Activated naive CD4-positive, alpha-beta T cell treated with Interleukin-2 at 50 U/mL for 16 hours (primary cell): ENCODE data around the gene PMPCA.
A peak's percentile ranks its signal among the peaks of the same experiment; 100 is the strongest.
"Not testable (repeated sequence)": the region's sequence is repeated elsewhere in the genome, so short reads cannot be mapped to it uniquely, and the experiment has no call there.

Experiments used
- DNase-seq: peaks from one replicate; pipeline ENCODE4 v3.0.0-alpha.2; 2020

The PMPCA gene

DNA sequence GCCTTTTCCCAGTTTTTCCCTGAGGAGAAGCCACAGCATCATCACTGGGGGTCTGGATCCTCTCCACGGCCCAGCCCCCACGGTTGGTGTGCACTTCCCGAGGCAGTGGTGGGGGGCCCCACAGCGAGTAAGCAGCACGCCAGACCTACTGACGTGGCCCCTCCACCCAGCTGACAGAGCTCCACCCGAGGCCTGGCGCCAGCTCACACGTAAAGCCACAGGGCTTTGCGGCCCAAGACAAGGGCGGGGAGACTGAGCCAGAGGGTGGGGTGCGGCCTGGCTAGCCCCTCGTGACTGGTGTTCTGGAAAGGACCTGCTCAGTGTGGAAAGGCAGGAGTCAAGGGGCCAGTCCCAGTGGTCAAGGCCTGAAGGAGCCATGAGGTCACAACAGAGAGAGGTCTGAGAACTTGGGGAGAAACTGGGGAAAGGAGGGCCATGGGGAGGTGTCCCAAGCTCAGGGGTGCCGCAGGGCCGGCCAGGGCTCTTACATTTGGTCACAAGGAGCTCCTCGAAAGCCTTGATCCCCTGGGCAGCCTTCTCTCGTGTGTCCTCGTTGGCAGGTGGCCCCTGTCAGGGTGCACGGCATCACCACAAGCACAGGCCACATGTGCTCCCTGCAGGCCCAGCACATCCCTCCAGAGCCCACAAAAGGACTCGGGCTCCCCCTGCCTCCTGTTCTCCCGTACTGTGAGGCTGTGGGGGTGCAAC lies 16.0 kb upstream of the PMPCA start:
- DNase-seq = no peak

DNA sequence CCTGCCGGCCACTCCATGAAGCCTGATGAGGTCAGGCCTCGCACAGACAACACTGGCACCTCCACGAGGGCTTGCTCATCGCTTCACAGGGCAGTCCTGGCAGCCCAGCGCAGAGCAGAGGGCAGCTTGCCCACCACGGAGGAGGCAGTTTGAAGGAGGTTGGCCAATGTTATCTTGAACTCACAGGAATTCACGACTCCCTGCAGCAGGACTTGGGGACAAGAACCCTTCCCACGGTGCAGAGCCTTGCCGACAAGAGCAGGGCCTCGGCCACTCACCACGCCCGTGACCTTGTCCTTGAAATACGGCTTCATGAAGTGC lies 15.5 kb upstream of the PMPCA start:
- DNase-seq = no peak

DNA sequence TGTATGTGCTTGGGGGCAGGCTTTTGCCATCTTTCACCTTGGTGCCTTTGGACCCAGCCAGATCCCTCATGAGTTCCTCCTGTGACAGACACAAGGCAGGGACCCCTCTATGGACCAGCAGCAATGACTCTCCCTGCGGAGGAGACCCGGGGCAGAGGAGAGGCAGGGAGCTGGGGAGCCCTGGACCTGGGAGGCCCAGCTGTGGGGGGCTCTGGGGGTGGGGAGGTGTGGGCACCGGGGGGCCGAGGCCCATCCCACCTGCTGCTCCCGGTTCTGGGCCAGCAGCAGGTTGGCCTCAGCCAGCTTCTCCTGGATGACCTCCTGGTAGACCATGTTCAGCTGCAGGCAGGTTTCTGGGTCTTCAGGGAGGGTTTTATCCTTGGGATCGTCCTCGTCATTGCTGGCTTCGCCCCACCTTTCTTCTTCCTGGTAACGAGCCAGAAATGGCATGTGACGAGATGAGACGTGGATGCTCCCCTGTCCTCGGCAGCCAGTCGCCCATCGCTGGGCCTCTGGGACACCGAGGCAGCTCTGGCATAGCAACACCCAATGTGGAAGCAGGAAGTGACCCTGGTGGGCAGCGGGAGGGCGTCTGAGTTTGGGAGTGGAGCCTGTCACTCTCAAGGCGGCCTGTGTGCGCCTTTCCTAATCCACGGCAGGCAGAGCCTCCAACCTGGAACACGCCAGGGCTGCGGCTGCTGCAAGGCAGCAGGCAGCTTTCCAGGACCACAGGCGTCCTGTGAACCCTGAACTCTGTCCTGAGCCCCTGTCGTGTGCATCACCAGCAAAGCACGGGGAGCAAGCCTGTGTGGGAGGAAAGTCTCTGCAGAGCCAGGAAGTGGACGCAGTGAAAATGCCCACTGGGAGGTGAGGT lies 14.9 kb upstream of the PMPCA start:
- no peak for DNase-seq

DNA sequence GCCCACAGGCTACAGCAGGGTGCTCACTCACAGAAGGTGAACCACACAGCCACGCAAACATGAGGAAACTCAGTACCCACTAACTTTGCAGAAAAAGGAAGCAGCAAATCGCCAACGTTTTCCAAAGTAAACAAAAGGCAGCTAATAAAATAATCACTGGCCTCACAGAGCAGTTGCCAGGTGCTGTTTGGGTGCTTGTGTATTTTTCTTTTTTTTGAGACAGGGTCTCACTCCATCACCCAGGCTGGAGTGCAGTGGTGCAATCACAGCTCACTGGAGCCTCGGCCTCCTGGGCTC lies 14.3 kb upstream of the PMPCA start:
- no peak for DNase-seq

DNA sequence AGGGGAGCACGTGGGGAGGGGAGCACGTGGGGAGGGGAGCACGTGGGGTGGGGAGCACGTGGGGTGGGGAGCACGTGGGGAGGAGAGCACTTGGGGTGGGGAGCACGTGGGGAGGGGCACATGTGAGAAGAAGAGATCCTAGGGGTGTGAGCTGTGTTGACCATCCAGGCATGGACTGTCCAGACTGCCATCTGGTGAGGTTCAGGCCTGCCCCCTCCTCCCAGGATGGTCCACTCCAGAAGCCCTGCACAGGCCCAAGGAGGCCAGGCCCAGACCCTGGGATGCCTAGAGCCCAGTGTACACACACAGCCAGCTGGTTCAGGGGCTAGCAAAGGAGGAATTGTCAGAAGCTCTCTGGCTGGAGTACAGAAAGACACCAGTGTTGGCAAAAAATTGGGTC lies 12.8 kb upstream of the PMPCA start:
- DNase-seq = no peak

DNA sequence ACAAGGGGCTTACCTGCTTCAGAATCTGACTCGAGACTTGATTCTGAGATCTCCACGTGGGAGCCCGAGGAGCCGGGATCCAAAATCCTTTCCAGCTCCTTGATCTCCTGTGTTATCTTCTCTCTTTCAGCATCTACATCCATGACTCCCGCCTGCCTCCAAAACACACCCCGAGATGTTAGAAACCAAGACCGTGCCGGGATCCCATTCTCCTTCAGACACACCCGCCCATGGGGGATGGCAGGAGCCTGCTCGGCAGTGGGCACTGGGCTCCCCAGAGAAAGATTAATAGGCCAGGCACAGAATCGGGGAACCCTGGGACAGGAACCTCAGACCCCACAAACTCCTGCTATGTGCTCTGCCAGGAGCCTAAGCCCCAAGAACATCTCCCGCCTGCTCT lies 12.2 kb upstream of the PMPCA start:
- no peak for DNase-seq

DNA sequence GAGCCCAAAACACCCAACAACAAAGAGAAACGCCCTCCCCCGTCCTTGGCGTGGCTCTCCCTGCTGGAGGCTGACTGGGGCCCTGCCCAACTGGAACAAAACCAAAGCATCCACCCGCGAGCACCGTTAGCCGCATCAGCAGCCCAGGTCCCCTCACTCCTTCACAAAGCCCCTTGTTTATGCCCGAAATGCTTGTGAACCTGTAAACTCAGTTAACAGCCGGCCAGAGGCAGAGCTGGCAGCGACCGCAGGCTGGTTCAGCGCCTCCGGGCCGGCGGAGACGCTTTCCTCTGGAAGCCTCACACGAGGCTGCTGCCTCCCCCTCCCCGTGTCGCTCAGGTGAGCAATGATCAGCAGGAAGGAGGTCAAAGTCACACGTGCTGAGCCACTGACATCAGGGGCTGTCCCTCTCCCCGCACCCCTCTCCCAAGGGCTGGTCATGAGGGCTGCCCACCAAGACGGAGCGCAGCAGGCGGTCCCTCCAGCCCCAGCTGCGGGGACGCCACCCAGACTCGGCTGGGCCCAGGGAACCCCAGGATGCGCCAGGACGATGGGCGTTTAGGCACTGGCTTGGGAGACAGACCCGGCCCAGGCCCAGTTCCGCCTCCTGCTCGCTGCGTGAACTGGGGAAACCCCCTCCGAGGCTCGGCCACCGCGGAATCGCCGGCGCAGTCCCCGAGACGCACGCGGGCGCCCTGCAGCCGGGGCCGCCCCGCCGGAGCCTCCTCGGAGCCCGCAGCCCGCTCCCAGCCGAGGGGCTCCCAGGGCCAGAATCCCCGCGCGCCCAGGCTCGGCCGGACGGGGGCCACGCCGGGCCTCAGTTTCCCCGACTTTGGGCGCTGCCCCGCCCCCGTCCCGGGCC lies 11.1 kb upstream of the PMPCA start:
- DNase-seq = peak; percentile 49

DNA sequence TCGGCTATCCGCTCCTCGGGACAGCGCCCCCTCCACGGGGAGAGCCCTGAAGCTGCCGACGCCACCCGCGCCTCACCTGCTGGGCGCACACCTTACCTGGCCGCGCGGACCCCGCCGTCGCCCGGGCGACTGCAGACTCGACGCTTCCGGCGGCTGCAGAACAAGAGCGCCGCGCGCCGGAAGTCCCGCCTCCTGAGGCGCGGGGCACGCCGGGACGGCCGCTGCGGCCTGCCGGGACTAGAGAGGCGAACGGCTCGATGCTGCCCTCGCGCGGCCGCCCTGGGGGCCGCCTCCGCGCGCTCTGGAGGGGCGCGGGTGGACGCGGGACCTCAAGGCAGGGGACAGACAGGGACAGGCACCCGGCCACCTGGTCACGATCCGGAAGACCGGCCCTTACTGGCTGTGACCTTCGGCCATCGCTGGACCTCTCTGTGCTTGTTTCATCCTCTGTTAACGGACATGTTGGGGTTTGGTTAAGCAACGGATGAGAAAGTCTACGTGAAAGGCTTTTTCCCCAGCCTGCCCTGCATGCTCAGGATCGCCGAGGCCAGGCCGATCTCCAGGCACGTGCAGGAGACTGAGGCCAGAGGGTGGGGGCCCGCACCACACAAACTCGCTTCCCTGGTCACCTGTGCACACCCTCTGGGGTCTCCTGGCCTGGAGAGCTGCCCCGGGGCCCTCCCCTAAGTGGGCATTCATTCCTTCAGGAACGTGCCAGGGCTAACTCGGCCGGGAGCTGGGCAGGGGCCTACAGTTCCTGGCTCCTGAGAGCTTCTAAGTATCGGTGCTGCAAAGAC lies 10.2 kb upstream of the PMPCA start, which contains the start of gene SNAPC4:
TSS of gene SNAPC4 (minus strand) at position 133 of the 797 bp plus-strand sequence. CDS start 1,742 bp downstream, outside the sequence.
- DNase-seq = peak; percentile 88

DNA sequence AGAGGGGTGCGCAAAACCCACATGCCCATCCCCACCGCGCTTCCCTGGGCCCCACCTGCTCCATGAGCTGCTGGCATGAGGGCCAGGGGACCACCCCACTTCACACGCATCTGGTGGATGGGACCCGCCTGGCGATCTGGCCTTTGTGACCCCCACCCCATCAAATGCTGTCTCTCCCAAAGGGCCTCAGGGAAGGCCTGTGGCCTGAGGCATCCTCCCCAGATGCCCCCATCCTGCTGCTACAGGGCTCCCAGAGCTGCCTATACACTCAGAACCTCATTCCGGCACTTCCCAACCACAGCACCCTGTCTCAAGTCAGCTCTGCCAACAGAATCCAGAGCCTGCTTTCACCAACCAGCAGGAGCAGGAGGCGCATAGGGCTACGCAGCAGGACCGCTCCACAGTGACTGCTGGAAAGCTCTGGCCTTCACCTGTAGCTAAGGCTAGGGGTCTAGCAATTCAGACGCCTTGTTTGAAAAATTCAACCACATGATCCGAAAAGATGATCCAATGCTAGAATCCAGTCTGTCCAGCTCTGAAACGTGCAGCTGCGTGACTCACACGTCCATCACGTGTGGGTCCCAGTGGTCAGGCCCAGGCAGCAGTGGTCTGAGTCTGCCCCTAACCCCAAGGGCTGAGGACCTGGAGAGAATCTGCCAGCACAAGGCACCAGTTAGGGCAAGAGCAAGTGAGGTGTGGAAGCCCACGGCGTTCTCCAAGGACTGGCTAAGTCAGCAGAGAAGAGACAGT lies 9.1 kb upstream of the PMPCA start:
- no peak for DNase-seq

DNA sequence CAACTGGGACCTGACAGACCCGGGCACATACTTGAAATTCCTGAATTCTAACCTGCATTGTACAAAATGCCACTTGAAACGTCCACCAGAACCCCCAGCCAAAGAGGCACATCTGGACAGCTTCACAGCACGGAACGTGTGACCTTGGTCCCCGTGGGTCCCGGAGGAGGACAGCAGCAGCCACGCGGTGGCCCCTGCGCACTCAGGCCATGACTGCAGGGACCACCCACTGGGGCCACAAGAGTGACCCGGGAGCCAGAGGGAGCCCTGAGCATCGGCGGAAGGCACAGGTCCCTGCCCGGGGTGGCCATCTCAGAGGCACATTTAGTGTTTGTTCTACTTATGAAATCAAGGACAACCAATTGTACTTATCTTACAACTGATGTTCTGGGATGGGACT lies 8.4 kb upstream of the PMPCA start:
- no peak for DNase-seq

DNA sequence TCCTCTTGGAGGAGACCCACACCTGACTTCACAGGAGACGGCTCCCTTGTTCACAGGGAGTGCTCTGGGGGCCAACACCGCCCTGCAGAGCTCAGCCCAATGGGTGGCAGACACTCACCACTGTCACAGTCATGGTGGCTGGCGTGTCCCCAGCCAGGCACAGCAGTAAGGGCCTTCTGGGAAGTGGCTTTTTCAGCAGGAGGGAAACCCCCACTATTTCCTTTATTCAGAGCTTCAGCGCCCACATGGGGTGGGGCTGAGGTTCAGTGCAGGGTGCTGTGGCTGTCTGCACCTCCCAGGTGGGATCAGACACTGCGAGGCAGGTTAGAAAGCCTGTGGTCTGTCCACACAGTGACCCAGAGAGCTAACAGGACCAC lies 6.9 kb upstream of the PMPCA start:
- DNase-seq = peak; percentile 82

DNA sequence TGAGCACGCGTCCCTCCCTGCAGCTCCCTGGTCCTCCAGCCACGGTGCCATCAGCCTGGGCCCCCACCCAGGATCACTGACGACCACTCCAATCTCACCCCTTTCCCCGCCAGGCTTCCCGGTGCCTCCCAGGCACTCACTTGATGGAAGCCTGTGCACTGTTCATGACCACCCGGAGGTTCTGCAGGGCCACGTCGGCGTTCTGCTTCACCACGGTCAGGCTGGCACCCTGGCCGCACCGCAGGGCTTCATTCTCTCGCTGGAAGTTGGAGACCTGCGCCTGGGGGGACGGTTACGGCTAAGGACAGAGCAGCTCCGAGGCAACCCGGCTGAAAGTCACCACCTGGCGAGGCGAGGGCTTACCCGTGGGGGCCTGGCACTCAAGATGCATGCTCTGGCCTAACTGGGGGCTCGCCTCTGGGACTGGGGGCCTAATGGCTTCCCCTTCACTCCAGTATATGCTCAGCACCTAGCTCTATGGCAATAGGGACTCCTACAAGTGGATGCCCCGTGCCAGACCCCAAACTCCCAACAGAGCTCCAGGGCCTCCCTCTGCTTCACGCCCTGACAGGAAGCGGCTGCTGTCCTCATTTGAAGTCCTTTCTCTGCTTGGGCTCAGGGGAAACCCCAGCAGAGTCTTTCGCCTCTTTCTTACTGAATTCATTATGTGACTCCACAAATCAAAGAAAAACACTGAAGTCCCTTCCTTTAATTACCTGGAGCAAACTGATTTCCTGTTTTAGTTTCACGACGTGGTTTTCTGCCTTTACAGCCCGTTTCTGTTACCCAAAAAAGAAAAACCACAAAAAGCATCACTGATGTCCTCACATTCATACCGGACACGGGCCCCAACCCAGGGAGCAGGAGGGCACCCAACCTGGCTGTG lies 6.3 kb upstream of the PMPCA start:
- peak; percentile 49 for DNase-seq

DNA sequence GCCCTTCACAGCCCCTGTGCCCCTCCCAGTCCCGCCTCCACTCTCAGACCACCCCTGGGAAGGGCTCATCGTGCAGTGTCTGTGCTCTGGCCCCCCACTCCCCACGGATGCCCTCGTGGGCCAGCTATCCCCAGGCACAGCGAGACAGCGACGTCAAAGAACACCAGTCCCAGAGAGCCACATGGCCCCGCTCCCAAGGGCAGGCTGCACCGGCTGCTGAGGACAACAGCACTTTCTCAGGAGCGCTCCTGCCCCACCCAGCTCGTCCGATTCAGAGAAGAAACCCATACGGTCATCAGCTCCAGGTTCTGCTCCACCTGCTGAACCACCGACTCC lies 5.7 kb upstream of the PMPCA start:
- peak; percentile 16 for DNase-seq

DNA sequence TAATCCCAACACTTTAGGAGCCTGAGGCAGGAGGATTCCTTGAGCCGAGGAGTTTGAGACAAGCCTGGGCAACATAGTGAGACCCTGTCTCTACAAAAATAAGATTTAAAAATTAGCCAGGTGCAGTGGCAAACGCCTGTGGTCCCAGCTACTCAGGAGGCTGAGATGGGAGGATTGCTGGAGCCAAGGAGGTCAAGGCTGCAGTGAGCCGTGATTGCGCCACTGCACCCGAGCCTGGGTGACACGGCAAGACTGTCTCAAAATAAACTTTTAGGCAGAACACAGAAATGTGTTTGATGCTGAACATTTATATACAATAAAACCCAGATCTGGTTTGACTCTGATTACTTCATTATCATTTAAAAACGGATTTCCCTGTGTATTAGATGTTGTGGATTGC lies 5.0 kb upstream of the PMPCA start:
- DNase-seq = no peak

DNA sequence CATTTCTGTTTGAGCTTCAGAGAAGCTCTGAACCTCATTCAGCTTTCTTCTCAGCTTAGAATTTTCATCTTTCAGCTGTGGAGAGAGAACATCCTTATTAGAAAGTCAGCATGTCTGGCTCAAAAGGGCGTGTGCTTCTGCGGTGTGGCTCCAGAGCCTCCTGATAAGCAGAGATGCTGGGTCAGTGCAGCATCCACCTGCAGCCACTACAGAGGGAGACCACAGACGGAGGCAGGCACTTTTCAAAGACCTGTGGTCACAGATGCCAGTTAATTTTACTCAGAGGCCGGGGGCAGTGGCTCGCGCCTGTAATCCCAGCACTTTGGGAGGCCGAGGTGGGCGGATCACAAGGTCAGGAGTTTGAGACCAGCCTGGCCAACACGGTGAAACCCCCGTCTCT lies 4.6 kb upstream of the PMPCA start:
- not testable (repeated sequence) for DNase-seq

DNA sequence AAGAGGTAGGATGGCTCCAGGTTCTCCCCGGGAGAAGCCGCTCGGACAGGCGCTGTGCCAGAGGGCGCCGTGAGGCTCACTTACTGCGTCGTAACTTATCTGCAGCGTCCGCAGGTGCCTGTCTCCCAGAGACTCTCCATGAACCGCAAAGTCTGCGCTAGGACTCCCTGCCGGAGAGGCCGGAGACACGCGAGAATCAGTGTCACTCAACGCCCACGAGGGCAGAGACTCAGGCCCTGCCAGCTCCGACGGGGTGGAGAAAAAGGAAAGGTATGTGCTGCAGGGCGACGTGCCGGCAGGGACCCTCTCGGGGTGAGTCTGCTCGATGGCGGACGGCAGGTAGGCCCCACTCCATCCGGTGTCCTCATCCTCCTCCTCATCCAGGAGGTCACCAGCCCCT lies 3.4 kb upstream of the PMPCA start:
- DNase-seq = not testable (repeated sequence)

DNA sequence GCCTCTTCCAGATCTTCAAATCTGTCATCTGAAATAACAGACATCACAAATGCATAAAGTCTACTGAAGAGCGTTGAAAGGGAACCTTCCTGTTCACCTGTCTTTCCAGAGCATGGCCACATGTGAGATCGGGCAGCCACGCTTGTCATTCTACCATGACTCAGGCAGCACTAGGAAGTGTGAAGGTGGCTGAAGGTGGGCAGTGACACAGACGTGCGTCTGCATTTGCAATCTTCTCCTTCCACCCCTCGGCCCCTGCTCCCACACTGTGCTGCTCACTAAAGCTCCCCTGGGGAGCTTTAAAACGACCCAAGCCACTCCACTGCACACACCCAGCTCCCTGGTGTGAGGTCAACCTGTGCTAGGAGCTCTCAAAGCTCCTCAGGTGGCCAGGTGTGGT lies 2.5 kb upstream of the PMPCA start:
- no peak for DNase-seq

DNA sequence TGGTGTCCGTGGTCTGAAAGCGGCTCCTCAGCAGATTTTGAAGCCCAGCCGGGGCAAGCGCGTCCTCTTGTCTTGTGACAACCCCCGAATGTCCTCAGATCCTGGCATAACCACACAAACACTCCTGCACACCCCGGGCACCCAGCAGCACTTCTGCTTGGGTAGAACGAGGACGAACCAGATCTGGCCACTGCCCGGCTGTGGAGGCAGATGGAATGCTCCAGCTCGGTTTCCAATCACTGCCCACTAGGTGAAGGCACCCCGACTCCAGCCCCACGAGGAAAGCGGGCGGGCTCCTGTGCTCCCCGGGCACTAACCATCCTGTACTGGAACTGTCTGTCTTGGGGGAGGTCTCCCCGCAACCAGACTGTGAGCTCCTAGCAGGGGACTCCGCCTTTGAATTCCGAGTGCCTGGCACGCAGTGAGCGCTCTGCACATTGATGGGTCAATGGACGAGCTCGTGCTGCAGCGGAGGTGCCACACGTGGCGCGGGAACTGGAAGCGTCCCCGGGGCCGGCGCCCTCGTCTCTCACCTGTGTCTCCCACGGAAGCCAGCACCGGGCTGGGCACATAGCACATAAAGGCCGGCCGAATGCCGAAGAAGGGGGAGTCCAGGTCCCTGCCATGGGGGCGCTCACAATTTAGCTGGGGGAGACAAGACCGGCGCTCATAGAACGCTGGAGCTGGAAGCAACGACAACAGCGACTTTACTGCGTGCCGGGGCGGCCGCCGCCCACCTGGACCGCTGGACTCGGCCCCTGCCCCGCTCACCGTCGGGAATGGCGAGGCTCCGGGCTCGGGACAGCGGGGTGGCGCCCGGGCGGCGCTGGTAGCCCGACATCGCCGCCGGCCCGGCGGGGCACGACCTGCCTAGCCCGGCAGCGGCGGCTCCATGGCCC lies 652 bp upstream of the PMPCA start:
- peak; percentile 53 for DNase-seq

DNA sequence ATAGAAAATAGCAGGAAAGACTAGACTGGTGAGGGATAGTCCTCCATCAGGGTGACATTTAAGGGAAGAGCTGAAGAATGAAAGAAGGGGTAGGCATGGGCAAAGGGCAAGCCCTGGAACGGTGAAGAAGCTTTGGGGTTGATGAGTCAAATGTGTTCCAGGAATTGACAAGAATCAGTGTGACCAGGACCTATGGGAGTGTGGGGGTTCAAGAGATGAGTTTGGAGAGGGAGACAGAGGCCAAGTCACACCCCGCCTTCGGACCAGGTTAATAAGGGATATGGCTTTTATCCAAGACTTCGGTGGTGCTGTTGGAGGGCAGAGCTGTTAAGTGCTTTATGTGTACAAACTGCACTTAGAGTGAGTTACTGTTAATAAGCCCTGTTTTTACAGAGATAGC lies 920 bp downstream of the PMPCA start:
- no peak for DNase-seq

DNA sequence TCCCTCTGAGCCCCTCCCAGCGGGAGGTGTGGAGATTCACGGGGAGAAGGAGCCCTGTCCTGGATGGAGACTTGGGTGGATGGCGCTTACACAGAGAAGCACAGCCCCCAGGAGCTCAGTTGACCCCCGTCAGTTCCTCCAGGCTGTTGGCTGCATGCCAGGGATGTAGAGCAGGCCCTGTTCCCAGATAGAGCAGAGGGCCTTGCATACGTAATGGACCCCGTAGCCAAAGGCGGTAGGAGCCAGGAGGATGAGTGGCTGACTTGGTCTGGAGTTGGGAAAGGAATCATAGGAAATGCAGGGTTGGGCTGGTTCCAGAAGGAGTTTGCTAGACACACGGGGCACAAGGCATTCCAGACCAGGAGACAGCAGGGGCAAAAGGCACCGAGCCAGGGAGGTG lies 2.5 kb downstream of the PMPCA start:
- no peak for DNase-seq
